GM21367 (cell line): ENCODE results near the gene SORCS2.

Source experiments
- ATAC-seq: cut with Tn5 transposase; IDR thresholded peaks from one replicate; pipeline ENCODE4 v1.9.1; 2021; ENCODE audit not compliant: unreplicated experiment

Gene SORCS2

GRCh38 chr4:7709431-7709830 lies 517.1 kb downstream of the SORCS2 start:
- ATAC-seq, result no peak

- no peak for ATAC-seq
Observed at GRCh38 chr4:7710126-7710525, 517.8 kb downstream of the SORCS2 start.

GRCh38 chr4:7710576-7711306 lies 518.4 kb downstream of the SORCS2 start:
- ATAC-seq, result no peak

GRCh38 chr4:7711307-7711963 lies 519.1 kb downstream of the SORCS2 start:
- ATAC-seq, result no peak

DNA sequence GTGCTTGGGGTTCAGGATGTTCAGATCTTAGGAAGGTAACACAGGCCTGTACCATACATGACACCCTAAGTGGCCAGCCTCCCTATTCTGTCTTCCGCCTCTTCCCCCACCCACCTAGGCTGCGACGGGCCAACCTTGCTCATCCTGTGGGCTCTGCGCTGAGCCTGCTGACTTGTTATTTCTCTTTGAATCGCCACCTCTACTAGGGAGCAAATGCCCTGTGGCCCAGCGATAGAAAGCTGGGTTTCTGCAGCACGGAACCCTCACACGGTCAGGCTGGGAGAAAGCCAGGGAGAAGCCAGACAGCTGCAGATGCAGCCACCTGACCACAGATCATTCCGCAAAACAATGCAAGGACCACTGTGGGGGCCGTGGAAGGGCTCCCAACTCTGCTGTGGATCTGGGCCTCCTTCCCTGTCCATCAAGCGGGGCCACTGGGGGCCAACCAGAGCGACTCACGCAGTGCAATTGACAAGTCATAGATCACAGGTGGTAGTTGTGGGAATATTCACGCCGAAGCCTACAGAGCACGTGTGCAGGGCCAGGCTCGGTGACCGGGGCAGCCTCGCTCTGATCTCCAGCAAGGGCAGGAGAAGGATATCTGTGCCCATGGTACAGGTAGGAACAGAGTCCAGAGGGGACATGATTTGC lies 519.8 kb downstream of the SORCS2 start:
- ATAC-seq, result no peak

DNA sequence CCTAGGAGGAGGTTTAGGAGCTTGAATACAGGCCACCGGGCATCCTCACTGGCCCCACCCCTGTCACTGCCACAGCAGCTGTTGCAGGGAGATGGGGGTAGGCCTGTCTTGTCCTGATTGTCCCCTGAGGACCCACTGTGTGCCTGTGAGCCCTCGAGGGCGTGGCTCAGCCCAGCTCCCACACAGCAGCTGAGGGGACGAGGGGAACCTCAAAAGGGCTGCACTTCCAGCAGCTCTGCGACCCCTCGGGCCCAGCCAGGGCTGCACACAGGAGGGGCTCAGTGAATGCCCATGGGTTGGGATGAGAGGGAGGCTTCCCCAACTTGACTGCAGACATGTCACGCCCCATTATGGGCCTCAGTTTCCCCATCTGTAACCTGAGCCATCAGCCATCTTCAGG lies 521.4 kb downstream of the SORCS2 start:
- no peak for ATAC-seq

- ATAC-seq, result no peak
Observed at GRCh38 chr4:7714176-7714575, 521.8 kb downstream of the SORCS2 start.

DNA sequence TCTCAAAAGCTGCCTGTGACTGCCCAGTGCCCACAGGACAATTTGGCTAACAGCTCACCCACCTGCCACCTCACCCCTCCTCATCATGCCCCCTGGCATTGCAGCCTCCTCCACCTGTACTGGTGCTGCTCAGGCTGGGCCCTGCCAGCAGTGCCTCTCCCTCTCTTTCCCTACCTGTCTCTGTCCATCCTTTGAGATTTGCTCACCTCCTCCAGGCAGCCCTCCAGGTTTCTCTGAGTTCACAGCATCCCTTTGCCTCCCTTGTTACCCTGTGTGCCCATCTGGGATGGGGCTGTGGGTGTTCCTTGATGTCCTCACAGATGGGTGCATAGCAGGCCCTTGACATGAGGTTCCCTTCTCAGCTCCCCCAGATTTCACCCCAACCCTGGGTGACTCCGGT lies 522.4 kb downstream of the SORCS2 start:
- ATAC-seq, result no peak

- no peak for ATAC-seq
Observed at GRCh38 chr4:7715271-7716009, 523.1 kb downstream of the SORCS2 start.

DNA sequence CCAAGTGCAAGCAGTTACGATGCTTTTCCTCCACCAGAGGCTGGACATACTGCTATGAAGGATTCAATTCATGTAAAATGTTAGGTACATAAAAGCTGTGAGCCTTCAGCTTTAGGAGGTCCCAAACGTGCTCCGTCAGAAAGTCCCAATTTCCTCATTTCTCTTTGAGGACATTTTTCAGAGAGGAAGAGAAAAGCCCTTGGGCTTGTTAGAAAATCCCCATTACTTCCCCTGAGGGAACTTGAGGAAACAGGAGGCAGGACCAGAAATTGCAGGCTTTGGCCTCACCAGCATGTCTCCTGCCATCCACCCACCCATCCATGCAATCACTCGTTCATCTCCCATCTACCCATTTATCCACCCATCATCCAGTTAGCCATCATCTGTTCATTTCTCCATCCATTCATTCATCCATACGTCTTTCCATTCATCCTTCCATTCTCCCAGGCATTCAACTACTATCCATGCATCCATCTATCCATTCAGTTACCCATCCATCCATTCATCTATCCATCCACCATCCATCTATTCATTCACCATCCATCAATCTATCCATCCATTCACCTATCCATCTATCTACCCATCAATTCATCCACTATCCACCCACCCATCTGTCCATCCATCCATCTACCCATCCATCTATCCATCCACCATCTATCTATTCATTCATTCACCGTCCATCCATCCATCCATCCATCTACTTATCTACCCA lies 523.8 kb downstream of the SORCS2 start:
- no peak for ATAC-seq

- ATAC-seq, result no peak
Observed at GRCh38 chr4:7717161-7717560, 524.8 kb downstream of the SORCS2 start.

GRCh38 chr4:7717946-7718490 lies 525.7 kb downstream of the SORCS2 start:
- no peak for ATAC-seq

GRCh38 chr4:7719354-7720174 lies 527.2 kb downstream of the SORCS2 start:
- ATAC-seq, result no peak

GRCh38 chr4:7721984-7722551 lies 529.7 kb downstream of the SORCS2 start:
- ATAC-seq, result no peak

DNA sequence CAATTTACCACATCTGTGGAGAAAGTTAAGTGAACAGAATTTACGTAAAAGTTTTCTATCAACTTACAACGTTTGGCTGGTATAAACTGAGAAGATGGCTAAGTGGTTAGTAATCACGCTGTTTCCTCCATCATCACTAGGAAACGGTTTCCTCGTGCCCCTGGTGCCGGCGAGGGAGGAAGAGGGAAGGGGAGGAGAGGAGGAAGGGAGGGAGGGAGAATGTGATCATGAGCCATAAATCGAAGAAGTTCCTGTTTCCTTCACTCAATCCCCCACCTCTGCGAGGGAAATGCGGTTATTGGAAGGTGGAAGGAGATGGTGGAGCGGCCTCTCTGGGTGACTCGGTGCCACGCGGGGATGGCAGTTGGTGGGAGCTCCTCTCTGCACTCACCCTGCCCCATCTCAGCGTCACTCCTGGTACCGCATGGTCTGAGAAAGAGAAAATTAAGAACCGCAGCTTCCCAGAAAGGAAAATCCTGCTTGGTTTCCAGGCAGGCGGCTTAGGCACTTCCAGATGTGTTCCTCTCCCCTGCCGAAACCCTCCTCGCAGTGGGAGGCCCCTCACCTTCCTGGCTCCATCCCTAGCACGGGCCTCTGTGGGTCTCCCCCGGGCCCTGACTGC lies 530.5 kb downstream of the SORCS2 start:
- no peak for ATAC-seq

- ATAC-seq, result no peak
Observed at GRCh38 chr4:7723625-7724024, 531.3 kb downstream of the SORCS2 start.

DNA sequence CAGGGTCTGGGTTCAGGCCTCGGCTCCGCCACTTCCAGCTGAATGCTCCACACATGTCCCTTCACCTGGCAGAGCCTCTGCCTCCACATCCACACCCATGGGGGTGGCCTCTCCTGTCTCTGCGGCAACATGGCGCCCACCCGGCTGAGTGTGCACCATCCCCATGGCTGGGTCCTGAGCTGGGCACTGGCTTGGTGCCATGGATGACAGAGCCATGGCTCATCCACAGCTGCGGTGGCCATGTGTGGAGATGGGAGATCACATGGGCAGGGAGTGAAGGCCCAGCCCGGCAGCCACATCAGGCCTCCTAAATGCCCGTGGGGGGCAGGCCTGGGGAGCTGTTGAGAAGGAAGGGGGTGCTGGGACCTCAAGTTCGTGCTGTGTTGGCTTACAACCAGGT lies 533.6 kb downstream of the SORCS2 start:
- ATAC-seq, result no peak

- no peak for ATAC-seq
Observed at GRCh38 chr4:7726665-7727413, 534.5 kb downstream of the SORCS2 start.
